Stimulated activated CD4-positive, alpha-beta T cell treated with anti-CD3 and anti-CD28 coated beads, Interleukin-2, amount 100 ng/mL, for 24 hours (primary cell): ENCODE data around the gene TMEM175.

Experiments used
- DNase-seq, 2 donors: peaks; one replicate each; pipeline ENCODE4 v3.0.0-alpha.2; 2020

TMEM175 gene

DNA sequence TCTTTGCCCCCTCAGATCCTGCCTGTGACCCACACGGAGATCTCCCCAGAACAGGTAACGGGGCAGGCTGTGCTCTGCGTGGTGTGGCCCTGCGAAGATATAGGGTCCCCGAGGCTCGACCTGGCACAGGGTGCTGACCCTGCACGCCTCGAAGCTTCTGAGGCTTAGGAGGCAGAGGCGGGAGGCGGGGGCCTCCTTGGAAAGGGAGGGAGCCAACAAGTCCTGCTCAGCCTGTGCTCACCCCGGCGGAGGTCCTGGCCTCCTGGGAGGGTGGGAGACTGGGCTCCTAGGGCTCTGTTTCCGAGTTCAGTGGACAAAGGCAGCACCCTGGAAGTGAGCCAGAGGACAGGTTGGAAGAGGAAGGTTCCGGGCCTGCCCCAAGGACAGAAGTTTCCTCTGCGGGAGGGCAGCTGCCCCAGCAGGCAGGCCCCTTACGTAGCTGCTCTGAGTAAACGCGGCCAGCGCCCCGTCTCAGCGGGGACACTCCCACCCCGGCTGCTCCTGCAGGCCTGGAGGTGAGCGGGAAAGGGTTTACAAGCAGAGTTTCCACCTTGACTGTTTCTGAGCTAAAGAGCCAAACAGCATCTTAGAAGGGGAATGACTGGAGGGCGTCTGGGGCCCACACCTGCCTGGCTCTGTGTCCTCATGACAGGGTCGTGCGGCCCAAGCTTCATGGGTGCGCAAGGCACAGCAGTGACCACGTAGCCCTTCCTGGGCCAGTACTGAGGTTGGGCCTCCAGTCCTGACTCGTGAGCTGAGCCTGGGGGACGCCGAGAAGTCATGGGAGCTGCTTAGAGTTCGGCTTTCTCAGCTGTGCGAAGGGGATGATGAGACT lies 16.1 kb downstream of the TMEM175 start:
- DNase-seq = no peak

DNA sequence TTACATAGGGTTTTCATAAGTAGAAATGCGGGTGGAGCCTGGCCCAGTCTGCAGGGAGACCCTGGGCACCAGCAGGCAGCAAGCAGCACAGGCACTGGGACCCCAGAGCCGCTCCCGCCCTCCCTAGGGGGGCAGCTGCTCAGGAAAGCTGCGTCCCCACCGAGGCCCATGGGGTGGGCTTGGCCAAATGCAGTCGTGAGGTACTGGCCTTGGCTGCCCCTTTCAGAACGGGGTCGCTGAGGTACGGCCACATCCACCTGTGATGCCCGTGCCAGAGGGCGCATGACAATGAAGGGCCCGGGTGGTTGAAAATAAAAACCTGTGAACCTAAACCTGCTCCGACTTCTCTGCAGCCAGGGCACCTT lies 16.7 kb downstream of the TMEM175 start:
- no peak for DNase-seq

DNA sequence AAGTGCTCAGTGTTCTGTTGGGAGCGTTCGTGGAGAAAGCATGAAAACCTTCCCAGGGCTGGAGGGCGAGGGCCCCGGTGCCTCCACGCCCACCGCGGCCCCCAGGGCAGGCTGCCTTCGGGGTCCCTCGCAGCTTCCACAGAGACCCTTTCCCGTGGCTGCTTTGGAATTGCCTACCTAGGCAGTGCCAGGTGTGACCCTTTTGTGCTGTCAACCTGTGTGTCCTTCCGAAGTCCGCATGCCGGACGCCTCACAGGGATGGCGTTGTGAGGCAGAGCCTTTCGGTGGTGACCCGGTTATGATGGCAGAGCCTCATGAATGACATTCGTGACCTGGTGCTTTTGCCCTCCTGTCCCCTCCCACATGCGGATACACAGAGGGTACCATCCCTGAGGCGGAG lies 17.4 kb downstream of the TMEM175 start:
- DNase-seq = no peak

DNA sequence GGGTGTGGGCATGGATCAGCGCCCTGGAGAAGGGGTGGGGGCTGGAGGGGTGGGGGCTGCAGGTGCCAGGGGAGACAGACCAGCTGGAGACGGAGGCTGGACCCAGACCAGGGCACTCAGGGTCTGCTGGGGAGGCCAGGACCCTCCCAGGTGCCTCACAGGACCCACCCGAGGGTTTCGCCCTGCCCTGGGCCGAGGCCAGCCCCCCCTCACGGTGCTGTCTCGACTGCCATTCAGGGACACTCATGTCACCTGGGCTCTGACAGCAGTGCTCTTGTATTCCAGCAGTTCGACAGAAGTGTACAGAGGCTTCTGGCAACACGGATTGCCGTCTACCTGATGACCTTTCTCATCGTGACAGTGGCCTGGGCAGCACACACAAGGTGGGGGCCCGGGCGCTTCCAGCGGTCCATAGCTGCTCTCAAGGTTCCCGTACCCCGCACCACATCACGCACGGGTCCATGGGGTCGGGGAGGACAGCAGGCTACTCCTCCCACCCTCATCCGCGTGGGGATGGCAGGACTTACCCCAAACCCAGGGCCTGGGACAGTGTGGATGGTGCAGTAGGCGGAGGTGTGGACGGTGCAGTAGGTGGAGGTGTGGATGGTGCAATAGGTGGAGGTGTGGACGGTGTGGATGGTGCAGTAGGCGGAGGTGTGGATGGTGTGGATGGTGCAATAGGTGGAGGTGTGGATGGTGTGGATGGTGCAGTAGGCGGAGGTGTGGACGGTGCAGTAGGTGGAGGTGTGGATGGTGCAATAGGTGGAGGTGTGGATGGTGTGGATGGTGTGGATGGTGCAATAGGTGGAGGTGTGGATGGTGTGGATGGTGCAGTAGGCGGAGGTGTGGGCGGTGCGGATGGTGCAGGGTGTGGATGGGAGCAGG lies 18.1 kb downstream of the TMEM175 start:
- DNase-seq = no peak

DNA sequence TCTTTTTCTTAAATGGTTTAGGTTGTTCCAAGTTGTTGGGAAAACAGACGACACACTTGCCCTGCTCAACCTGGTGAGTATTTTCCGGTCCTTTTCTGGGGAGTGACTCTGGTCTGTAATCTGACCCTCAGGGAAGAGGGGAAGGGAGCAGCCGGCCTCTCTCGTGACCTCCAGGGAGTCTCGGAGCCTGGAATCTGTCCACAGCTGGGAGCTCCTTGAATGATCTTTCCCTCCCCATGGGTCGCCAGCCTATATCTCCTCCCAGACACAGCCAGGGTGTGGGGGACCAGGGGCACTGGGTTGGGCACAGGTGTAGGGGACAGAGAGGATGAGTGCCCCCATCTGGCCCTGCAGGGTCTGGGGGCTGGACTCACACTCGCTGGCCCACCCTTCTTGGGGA lies 18.9 kb downstream of the TMEM175 start:
- DNase-seq = no peak

DNA sequence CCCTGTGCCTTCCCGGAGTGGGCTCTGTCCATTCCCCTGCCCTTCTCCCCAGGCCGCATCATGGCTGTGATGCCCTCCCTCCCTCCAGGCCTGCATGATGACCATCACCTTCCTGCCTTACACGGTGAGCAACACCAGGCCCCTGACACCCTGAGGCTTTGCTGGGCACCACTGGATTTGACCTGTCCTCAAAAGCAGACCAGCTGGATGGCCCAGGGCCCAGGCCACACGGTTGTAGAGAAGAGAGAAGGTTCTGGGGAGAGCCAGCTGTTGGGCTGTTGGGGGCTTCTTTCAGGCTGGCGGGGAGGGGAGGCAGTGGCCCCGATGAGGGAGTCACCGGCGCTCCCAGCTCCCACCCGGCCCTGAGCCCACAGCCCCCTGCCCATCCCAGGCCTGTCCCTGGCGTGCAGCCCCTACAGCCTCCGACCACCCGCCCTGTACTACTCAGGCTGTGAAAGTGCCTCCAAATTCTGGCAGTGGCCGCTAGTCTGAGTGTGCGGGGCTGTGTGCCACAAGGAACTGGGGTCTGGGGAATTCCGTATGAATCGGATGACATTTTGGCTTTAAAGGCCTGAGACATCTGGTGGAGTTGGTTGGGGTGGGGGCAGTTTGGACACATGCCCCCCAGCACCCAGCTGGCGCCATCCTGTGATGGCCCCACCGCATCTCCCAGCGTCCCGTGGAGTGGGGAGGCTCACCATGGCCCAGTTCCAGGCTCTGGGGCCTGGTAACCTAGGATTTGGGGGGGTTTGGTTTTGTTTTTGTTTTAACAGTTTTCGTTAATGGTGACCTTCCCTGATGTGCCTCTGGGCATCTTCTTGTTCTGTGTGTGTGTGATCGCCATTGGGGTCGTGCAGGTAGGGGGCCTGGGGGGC lies 19.6 kb downstream of the TMEM175 start:
- DNase-seq = no peak

DNA sequence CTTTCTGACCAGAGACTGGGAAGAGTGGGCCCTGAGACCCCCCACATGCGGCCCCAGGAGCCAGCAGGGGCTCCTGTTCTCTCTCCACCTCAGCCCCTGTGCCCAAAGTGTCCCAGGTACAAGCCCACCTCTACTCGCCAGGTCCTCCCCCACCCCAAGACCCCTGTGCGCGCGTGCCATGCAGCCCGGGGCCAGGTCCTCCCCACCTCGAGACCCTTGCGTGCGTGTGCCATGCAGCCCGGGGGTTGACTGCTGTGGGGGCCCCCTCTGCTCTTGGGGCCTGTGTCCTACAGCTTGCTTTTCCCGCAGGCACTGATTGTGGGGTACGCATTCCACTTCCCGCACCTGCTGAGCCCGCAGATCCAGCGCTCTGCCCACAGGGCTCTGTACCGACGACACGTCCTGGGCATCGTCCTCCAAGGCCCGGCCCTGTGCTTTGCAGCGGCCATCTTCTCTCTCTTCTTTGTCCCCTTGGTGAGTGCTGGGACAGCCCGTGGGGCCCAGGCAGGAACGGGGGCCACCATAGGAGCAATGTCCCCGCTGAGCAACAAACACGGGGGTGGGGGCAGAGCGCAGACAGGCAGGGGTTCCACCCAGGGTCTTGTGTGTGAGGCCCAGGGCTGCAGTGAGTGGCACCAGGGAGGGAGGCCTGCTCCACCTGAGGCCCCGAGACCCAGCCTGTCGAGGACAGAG lies 20.8 kb downstream of the TMEM175 start:
- no peak for DNase-seq

DNA sequence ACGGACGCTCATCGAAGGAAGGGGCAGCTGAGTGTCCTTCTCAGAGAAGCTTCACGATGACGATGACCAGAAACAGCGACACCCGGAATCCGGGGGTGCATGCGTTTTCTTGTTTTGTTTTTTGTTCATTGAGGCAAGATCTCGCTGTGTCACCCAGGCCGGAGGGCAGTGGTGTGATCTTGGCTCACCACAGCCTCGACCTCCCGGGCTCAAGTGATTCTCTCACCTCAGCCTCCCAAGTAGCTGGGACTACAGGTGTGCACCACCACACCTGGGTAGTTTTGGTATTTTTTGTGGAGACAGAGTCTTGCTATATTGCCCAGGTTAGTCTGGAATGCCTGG lies 21.3 kb downstream of the TMEM175 start:
- no peak for DNase-seq

DNA sequence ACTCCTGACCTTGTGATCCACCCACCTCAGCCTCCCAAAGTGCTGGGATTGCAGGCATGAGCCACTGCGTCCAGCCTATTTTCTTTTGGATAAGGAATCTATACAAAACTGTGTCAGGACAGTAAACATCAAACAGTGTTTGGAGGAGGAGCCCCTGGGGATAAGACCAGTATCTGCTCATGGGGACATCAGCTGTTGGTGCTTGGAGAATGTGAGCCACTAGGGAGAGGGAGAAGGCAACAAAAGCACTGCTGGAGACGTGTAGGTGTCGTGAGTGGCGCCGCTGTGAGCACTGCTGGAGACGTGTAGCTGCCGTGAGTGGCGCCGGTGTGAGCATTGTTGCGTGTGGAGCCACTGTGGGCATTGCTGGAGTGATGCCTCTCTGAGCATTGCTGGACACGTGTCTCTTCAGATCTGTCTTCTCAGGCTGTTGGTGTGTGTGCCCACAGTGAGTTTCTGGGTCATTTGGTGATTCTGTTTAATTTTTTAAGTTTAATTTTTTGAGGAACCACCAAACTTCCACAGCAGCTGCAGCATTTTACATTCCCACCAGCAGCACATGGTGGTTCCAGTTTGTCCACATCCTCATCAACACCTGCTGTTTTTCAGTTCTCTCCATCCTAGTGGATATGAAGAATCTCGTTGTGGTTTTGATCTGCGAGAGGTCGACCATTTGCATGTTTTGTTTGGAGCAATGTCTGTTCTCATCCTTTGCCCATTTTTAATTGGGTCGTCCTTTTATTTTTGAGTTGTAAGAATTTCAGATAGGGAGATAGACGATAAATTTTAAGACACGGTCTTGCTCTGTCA lies 22.2 kb downstream of the TMEM175 start:
- DNase-seq = no peak

DNA sequence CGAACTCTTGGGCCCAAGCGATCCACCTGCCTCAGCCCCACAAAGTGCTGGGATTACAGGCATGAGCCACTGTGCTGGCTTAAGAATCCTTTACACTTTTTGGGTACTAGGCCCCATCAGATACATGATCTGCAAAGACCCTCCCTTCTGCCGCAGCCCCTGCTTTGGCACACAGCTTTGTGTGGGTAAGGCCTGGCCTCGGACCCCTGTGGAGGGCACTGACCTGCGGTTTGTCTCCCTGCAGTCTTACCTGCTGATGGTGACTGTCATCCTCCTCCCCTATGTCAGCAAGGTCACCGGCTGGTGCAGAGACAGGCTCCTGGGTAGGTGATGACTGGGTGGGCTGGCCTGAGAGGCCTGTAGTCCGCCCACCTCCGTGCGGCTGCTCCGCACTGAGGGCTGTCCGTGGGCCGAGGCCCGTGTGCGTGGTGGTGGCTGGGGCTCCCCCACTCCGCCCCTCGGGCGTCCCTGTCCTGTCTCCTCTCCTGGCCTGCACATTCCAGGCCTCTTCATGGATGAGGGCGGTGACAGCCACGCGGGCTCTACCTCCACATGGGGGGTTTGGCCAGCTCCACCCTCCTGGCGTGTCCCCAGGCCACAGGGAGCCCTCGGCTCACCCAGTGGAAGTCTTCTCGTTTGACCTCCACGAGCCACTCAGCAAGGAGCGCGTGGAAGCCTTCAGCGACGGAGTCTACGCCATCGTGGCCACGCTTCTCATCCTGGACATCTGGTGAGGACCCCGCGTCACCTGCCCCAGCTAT lies 23.1 kb downstream of the TMEM175 start:
- DNase-seq = no peak

DNA sequence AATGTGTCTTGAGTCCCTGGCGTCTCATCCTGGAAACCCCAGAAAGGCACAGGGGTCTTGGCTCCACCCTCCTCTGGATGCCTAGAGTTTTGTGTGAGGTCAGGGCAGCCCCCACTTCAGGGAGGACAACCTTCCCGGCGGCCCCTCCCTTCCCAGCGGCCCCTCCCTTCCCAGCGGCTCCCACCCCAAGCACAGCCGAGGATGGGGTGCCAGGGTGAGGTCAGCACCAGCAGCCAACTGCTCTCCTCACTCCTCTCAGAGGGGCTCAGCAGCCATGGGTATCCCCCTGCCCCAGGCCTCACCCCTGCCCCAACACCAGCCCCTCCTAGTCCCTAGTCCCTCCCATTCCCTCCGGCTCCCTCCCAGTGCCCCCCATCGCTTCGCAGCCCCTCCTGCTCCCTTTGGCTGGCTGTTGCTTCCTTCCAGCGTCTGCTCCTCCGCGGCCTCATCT lies 23.7 kb downstream of the TMEM175 start:
- DNase-seq = no peak

DNA sequence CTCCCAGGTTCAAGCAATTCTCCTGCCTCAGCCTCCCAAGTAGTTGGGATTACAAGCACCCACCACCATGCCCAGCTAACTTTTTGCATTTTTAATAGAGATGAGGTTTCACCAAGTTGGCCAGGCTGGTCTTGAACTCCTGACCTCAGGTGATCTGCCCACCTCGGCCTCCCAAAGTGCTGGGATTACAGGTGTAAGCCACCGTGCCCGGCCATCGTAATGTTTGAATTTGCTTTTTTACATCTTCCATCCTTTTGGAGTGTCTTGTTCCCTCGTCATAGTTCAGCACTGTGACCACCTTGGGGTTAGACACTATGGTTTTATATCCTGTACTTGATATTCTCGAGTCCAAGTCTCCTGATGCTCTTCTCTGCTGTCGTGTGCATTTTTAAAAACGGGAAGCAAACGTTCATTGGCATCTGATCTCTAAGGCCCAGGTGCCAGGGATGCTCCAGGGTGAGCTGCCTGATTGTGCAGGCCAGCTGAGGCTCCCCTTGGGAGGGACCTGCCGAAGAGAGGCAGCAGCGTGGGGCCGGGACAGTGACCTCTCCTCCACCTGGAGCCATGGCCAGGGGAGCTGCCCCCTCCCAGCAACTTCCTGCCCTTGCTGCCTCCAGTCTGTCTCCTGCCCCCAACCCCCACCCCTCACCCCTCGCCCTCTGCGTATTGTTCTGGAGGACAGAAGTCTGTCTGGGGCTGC lies 24.4 kb downstream of the TMEM175 start:
- no peak for DNase-seq

DNA sequence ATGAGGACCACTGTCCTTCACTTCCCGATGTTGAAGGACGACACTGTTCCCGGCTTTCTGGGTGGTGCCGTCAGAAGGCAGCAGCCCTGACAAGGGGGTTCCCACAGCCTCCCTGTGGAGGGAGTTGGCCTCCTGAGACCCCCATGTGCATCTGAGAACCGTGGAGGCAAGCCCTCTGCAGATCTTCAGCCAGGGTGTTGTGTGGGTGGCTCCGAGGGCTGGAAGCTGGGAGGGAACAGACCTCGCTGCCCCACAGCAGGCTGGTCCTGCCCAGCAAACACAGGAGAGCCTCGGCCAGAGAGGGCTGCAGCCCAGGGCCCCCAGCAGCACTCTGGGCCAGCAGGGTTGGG lies 24.9 kb downstream of the TMEM175 start:
- DNase-seq = no peak

DNA sequence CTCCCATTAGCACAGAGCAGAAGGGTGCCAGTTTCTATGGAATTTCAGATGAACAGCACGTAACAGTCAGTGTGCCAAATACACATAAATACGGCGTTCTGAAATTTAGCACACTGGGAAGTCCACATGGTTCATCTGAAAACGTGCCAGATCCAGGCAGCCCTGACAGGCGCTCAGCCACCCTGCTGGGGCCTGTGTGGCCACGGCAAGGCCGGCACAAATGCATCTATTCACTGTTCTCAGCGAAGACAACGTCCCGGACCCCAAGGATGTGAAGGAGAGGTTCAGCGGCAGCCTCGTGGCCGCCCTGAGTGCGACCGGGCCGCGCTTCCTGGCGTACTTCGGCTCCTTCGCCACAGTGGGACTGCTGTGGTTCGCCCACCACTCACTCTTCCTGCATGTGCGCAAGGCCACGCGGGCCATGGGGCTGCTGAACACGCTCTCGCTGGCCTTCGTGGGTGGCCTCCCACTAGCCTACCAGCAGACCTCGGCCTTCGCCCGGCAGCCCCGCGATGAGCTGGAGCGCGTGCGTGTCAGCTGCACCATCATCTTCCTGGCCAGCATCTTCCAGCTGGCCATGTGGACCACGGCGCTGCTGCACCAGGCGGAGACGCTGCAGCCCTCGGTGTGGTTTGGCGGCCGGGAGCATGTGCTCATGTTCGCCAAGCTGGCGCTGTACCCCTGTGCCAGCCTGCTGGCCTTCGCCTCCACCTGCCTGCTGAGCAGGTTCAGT lies 25.5 kb downstream of the TMEM175 start:
- no peak for DNase-seq

DNA sequence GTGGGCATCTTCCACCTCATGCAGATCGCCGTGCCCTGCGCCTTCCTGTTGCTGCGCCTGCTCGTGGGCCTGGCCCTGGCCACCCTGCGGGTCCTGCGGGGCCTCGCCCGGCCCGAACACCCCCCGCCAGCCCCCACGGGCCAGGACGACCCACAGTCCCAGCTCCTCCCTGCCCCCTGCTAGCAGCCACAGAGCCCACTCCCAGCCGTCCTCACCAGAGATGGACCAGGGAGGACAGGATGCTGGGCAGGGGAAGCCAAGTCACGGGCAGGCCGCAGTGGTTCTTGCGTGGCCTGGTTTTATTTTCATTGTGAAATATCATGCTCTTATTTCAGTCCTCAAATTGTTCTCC lies 26.0 kb downstream of the TMEM175 start:
- DNase-seq = no peak

DNA sequence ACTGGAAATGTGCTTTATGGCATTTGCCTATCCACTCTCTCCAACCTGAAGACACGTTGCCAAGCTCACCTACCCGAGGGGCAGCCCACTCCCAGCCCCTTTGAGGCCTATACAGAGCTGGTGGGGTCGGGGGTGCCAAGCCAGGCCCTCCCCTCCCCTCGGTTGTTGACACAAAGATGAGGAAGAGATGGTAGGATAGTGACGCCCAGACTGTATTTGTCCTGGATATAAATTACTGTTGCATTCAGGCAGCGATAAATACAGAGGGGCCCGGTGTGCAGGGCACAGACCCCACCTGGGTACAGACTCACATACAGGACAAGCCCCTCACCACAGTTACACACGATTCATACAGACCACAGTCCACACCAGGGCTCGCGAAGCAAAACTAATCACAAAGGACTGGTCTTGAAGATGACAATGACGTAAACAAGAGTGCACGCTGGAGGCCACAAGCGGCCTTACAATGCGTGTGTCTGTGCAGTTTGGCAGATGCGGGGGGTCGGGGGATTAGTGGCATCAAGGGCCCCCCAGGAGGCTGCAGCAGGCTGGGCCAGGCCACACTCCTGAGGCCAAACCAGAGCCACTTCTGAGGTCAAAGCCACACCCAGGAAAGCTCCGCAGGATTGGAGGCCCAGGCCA lies 26.6 kb downstream of the TMEM175 start:
- DNase-seq = no peak

DNA sequence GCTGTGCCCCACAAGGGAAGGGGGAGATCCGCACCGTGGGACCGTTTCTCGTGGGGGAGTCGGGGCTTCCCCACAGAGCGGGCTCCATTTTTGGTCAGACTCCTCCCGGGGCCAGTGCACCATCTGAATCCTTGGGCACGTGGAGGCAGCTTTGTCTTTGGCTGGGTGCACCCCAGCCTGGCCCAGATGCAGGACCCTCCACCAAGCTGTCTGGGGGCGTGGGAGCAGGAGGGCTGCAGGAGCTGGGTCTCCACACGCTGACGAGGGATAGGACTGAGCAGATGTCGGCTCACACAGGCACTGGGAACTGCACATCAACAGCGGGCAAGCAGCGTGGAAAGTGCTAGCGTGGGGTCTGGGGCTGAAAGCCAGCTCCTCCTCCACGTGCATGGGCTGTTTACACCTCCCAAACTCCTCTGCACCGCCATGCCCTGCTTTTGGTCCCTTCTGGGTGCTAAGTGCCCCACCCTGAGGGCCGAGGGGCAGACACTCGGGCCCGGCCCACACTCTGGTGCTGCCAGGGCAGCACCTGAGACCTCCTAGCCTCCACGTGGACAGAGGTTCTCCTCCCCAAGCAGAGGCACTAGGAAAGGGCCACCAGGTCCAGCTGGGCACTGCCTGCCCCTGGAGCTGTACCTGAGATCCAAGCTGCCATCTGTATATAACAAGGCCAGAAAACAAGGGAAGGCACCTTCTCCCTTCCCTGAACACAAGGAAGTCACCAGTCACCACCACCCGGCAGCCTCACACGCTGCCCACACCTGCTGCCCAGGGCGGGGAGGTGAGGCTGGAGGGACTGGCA lies 27.3 kb downstream of the TMEM175 start:
- no peak for DNase-seq

DNA sequence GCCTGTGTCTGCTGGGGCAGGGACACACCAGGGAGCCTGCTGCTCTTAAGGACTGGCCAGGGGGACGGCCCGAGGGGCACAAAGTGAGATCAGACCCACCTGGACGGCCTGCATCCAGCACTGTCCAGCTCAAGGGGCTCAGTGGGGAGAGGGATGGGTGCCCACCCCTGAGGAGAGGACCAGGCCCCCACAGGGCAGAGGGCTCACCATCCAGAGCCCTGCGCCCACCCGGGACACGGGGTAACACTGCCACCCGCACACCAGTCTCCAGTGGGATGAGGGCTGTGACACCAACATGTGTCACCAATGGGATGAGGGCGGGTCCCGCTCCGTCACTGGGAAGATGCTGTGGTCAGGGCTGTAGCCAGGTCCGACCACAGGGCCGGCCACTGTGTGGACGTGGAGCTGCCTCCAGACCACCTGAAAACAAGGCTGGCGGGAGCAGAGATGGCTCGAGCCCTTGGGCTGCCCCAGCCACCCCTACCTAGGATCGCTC lies 27.9 kb downstream of the TMEM175 start:
- DNase-seq = no peak
